RWPE1 (cell line): Measurements from ENCODE around the gene MED26.

ENCODE experiments used
- CTCF ChIA-PET: fragments of 350-600 bp; sonication (Branson Sonifier 250); formaldehyde crosslinking; extraction: SDS; loops from one replicate; lab custom pipeline; 2021; lab: Yijun Ruan, JAX
- POLR2A ChIA-PET: fragments of 400-600 bp; formaldehyde crosslinking; extraction: SDS; loops from one replicate; lab custom pipeline; 2020; ENCODE audit warnings: antibody characterized with exemption; ENCODE audit not compliant: low non-redundant PET; lab: Yijun Ruan, JAX
- DNase-seq: peaks from one replicate; pipeline ENCODE4 v3.0.0; 2012; ENCODE audit warnings: low spot score
- H3K27ac ChIP-seq: fragments of 450-650 bp; 2 replicates; pipeline ENCODE4 v1.5.1; 2017
- CTCF ChIP-seq: fragments of 450-650 bp; conservative IDR thresholded peaks from 2 replicates; pipeline ENCODE4 v1.5.1; 2017; ENCODE audit warnings: low read depth, mild to moderate bottlenecking

MED26 gene

GRCh38 chr19:16598848-16599247, 29.2 kb downstream of the MED26 start:
- no peak for DNase-seq
- peak overlapping the region; percentile 2; the same call in 1 of the 2 replicates for H3K27ac ChIP-seq
- ChIA-PET POLR2A (no interaction called here), CTCF (no interaction called here)
- TF ChIP-seq CTCF = no peak

DNA sequence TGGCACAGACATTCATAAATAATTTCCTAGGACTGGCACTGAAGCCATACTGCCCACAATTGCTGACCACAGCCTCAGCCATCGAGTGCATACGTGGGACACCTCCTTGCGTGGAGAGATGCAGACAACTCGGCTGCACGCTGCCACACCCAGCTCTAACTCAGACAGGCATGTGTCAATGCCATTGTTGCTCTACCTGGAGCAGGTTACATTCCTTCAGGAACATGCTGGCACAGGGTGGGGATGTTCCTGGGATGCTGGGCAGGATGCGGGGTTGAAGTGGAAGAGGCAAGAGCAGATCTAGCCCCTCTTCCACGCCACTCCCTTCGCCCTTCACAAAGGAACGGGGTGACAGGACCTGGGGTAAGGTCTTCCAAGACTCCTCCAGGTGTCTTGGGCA, 31.6 kb downstream of the MED26 start:
- H3K27ac ChIP-seq = peak overlapping the region; percentile 13
- POLR2A ChIA-PET = no interaction called here
- CTCF ChIA-PET = no interaction called here
- peak; percentile 56 for DNase-seq
- TF ChIP-seq CTCF = no peak

- H3K27ac ChIP-seq = peak overlapping the region; percentile 42
- DNase-seq = no peak
- ChIA-PET POLR2A (no interaction called here), CTCF (interaction anchor here (0.7 kb wide), 1 partner anchor 7 kb away, joined by 3 read pairs; no protein-coding TSS in a partner anchor)
- TF ChIP-seq CTCF = no peak
These were observed 32.9 kb downstream of the MED26 start for GRCh38 chr19:16595097-16595496.

DNA sequence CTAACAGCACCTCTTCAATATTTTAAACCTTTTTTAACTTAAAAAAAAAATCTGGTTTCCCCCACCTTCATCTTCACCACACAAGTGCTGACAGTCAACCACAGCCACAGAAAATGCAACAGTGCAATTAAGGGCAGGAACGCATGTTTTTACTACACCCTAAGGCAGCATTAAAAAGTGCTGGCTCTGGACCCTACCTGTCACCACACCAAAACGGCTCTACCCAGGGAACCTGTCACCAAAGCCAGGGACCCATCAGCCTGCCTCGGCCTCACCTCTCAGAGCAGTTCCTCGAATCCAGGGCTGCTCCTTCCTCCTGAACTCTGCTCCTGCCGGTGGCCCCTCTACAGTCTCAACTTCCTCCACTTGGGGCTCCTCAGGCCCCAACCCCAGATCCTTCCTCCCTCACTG, 33.3 kb downstream of the MED26 start:
- POLR2A ChIA-PET = no interaction called here
- H3K27ac ChIP-seq = peak overlapping the region; percentile 42
- CTCF ChIA-PET = no interaction called here
- no peak for DNase-seq
- TF ChIP-seq CTCF = no peak

DNA sequence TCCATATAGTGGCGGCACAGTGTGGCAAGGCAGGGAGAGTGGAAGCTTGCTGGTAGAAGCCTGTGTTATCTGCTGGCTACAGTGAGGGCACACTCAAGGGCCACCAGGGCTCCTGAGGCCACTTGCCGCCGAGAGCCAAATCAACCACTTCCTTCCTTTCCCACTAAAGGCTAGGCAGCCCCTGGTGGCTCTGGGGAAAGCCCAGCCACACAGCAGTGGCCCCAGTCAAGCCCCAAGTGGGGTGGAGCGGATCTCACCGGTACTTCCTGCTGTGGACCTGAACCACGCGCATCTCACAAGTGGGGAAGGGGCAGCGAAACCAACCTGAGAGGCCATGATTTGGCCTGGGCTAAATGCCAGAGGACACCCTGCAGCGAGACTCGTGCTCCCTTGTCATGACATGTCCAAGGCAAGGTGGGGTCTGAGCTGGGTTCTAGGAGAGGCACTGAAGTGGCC, 33.8 kb downstream of the MED26 start:
- ChIA-PET CTCF (no interaction called here), POLR2A (no interaction called here)
- peak overlapping the region; percentile 42 for H3K27ac ChIP-seq
- no peak for DNase-seq
- TF ChIP-seq CTCF = no peak

DNA sequence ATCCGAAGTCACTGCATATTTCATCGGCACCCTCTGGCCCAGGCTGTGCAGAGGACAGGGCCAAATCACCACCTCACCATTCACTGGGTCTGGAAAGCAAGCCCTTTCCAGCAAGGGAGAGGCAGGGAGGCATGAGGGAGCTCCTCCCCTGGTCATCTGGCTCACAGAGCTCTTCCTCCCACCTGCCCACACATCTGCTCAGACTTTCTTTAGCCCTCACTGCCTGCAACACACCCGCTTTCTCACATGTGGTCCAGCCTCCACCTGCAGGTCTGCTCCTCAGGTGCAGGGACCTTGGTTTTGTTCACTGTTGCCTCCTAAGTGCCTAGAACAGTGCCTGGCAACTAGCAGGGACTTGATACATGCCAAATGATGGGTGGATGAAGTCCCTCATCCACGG, 34.8 kb downstream of the MED26 start:
- ChIA-PET POLR2A (no interaction called here), CTCF (interaction anchor here (0.7 kb wide), 1 partner anchor 31 kb away, joined by 4 read pairs; no protein-coding TSS in a partner anchor)
- peak overlapping the region; percentile 30; the same call in 1 of the 2 replicates for H3K27ac ChIP-seq
- DNase-seq = no peak
- no peak for TF ChIP-seq CTCF
